Lower leg skin (tissue), 3 donors: ENCODE measurements around the gene FCN3.

Experiments
- POLR2A ChIP-seq, 2 donors: fragments of 450-650 bp; IDR thresholded peaks; one replicate each; pipeline ENCODE4 v1.6.1; 2016 to 2017; ENCODE audit warnings: antibody characterized with exemption in 2 of 2, mild to moderate bottlenecking in 1 of 2, moderate library complexity in 1 of 2
- TF ChIP-seq, protein P1 (sequence below), 3 donors: fragments of 450-650 bp; IDR thresholded peaks; one replicate each; pipeline ENCODE4 v1.5.1; 2016; ENCODE audit warnings: antibody characterized with exemption in 3 of 3, mild to moderate bottlenecking in 3 of 3, moderate library complexity in 2 of 3

DNA sequence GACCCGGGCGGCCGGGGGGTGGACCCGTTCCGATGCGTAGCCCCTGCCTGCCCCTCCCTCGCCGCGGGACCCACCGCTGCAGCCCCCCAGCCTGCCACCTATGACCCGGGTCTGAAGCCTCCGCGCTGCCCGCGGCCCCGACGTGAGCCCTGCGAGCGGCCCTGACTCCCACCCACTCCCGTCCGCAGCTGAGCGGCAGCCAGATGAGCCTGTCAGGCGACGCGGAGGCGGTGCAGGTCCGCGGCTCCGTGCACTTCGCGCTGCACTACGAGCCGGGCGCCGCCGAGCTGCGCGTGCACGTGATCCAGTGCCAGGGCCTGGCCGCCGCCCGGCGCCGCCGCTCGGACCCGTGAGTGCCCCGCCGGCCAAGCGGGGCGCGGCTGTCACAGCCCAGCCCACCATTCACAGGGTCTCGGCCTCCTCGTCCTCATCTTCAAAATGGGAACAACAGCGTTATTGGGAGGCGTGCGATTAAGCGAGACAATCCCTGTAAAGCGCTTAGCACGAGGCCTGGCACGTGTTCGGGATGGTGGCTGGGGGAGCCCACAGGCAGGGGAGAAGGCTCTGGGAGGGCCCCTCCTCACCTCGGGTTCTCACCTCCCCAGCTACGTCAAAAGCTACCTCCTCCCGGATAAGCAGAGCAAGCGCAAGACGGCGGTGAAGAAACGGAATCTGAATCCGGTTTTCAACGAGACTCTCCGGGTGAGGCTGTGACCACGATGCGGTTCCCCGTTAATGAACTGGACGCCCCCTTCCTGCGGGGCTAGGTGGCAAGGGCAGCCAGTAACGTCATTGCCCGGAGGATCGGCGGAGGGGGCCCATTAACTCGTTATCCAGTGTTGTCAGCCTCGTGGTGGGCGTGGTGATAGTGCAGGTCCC lies 24.6 kb downstream of the FCN3 start:
- TF ChIP-seq, protein P1, sequence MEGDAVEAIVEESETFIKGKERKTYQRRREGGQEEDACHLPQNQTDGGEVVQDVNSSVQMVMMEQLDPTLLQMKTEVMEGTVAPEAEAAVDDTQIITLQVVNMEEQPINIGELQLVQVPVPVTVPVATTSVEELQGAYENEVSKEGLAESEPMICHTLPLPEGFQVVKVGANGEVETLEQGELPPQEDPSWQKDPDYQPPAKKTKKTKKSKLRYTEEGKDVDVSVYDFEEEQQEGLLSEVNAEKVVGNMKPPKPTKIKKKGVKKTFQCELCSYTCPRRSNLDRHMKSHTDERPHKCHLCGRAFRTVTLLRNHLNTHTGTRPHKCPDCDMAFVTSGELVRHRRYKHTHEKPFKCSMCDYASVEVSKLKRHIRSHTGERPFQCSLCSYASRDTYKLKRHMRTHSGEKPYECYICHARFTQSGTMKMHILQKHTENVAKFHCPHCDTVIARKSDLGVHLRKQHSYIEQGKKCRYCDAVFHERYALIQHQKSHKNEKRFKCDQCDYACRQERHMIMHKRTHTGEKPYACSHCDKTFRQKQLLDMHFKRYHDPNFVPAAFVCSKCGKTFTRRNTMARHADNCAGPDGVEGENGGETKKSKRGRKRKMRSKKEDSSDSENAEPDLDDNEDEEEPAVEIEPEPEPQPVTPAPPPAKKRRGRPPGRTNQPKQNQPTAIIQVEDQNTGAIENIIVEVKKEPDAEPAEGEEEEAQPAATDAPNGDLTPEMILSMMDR (IDR thresholded peaks at IDR 0.05): no peak
- no peak for TF ChIP-seq POLR2A (IDR thresholded peaks at IDR 0.05)
